CD4-positive, alpha-beta T cell treated with Interleukin-6 at 100 ng/mL for 8 hours (primary cell): ENCODE measurements around the gene PPEF2.
A peak's percentile ranks its signal among the peaks of the same experiment; 100 is the strongest.

ENCODE experiments used
- DNase-seq: peaks from one replicate; pipeline ENCODE4 v3.0.0-alpha.2; 2020; ENCODE audit warnings: mixed read lengths, low spot score

PPEF2 gene

DNA sequence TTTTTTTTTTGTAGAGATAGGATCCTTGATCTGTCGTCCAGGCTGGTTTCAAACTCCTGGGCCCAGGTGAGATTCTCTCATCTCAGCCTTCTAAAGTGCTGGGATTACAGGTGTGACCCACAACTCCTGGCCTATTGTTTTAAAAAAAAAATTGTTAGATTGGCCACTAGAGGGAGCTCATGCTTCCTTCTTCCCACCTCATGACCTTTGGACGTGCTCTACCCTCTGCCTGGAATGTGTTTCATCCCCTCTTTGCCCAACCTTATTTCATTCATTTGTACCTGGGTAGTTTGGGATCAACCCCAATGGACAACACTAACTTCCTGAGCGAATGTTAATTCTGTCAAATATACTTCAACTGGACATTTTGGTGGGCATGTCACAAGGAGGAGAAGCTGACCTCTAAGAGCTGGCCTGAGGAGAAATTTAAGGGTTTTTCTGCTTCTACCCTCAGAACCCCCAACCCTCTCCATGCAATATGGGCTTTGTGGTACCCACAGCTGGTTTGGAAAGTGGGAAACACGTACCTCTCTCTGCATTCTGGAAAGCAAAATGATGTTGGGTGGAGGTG lies 6.4 kb downstream of the PPEF2 start:
- DNase-seq, result peak; percentile 28

DNA sequence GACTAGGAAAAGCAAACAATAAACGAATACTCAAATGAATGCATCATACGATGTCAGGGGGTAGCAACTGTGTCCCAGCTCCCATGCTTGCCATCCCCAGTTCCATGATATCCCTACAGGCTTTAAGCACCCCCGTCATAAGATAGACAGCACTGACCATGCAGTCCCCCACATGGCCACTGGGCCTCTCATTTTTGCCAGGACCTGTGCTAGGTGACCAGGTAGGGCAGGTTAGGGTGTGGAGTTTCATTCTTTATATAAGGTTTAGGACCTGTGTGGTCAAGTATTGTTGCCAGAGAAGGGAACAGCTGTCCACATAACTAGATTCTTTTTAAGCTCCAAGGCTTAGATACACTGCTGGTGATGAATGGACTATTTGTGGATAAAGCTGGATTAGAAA lies 9.7 kb downstream of the PPEF2 start:
- DNase-seq, result no peak

GRCh38 chr4:75891611-75892010 lies 10.6 kb downstream of the PPEF2 start:
- DNase-seq, result no peak

DNA sequence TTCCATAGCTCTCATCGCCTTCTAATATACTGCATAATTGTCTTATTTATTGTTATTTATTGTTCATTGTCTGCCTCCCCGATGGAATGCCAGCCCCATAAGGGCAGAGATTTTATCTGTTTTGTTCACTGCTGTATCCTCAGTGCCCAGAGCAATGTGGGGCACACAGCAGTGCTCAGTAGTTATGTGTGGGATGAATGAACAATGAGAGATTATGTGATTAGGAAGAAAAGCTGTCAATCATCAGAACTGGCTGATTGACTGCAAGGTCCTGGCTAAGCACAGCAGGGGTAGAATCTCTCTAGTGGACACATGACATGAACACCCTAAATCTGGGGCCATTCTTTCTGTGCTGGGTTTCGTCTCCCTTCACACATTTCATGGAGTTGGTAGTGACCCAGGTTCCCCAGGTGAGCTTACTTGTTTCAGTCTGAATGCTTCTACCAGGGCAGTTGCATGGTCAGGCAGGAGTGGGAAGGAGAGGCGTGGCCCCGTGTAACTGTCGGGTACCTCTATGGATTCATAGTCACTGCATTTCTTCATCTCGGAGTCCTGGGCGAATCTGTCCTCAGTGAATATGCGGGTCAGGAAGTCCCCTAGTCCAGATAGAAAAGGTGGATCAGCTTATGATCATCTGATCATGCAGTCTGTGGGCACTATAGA lies 12.6 kb downstream of the PPEF2 start:
- DNase-seq, result no peak

DNA sequence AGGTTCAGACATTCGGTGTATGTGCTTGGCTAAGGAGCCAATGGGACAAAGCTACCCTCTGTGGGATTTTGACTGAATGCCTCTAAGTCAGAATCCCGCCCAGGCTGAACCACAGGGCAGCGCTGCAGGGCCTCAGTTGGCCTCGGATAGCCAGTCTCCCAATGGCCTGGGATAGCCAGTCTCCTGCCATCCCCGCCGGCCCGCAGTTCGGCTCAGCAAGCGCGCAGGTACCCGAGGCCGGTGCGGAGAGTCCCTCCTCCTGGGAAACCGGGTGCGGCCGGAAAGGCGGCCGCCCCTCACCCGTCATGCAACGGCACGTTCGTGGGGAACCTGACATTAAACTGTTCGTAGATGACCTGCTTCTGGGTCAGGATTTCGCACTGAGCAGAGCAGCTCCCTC lies 16.1 kb downstream of the PPEF2 start:
- DNase-seq, result no peak

DNA sequence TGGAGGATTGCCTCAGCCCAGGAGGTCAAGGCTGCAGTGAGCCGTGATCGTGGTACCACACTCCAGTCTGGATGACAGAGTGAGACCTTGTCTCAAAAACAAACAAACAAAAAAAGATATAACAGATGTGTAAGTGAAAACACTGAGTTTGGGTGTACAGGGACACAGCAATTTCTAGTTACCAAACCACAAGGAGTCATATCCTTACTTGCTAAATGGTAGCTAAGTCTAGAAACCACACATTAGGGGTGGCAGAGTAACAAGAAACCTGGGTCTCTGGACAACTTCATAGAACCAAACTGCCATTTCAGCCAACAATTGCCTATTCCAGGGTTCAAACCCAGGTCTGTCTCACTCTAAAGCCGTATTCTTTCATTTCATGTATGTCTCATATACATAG lies 20.8 kb downstream of the PPEF2 start:
- no peak for DNase-seq

DNA sequence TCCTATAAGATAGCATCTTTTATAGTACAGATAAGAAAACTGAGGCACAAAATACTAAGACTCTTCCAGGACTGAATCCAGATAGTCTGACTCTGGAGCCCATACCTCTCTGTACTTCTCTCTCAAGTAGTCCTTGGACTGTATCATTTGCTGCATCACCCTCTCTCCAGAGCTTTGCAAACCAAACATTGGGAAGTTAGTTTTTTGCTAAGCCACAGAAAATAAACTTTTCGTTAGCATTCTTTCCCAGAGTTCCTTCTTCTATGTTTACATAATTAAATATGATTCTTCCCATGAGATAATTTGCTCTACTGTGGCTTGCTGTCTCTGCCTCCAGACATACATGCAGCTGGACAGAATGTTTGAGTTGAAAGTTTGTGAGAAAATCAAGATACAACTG lies 22.0 kb downstream of the PPEF2 start:
- DNase-seq, result no peak

- no peak for DNase-seq
Observed at GRCh38 chr4:75878246-75878756, 24.0 kb downstream of the PPEF2 start.

DNA sequence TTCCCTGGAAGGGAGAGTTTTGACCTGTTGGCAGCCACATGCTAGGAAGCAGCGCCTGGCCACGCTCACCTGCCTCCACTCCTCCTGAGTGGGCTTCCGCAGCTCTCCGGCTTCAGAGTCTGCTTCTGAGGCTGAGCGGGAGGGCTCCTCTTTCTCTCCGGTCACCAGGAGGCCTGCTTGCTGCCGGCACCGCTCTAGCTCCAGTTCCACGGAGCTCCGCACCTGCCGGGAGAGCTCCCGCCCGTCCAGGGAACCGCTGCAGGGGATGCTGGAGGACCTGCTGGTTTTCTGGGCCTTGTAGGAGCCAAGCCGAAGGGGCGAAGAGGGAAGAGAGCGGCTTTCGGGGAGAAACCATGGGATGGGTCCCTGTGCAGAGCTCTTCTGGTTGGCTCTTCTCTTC lies 26.0 kb downstream of the PPEF2 start:
- DNase-seq, result no peak

- DNase-seq, result no peak
Observed at GRCh38 chr4:75869100-75869499, 33.2 kb downstream of the PPEF2 start.

DNA sequence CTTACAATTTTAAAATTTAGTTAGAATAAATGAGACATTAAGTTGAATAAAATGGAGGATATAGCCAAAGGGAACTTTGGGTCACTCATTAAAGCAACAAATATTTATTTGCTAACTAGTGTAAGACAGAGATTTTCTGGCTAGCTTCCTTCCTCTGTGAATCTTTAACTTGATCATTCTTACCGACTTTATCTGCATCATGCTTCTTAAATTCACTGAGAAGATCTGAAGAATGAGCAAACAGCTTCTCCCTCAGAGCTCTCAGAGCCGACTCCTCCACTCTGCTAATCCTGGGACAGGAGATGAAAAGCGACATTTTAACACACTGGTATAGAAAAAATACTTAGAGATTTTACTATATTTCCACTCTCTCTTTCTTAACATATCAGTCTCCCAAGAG lies 35.1 kb downstream of the PPEF2 start:
- no peak for DNase-seq

GRCh38 chr4:75860606-75861005 lies 41.6 kb downstream of the PPEF2 start:
- DNase-seq, result no peak

GRCh38 chr4:75858721-75859120 lies 43.5 kb downstream of the PPEF2 start:
- DNase-seq, result no peak

GRCh38 chr4:75849461-75849860 lies 52.8 kb downstream of the PPEF2 start:
- DNase-seq, result no peak

- no peak for DNase-seq
Observed at GRCh38 chr4:75848891-75849290, 53.4 kb downstream of the PPEF2 start.

GRCh38 chr4:75848171-75848760 lies 54.0 kb downstream of the PPEF2 start:
- DNase-seq, result peak; percentile 38

- DNase-seq, result no peak
Observed at GRCh38 chr4:75845992-75846391, 56.3 kb downstream of the PPEF2 start.

DNA sequence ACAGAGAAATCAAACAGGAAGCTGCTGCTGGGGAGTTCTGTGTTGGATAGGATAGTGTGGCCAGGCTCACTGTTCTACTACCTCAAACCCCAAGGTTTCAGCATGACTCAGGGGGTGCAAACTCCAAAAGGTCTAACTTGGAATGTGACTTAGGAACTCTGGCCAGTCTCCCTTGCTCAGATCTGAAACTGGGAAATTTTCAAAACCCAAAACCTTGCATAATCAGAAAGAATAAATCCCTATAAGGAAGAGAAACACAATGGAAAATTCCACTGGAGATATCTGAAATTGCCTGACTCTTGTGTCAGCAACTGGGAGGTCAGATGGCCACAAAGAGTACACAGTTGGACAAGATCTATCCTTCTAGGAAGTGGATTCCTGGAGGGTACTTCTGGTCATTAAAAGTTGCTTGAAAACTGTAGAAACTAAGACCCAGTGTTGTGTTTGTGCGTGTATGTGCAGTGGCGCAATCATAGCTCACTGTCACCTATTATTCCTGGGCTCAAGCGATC lies 58.0 kb downstream of the PPEF2 start:
- no peak for DNase-seq

DNA sequence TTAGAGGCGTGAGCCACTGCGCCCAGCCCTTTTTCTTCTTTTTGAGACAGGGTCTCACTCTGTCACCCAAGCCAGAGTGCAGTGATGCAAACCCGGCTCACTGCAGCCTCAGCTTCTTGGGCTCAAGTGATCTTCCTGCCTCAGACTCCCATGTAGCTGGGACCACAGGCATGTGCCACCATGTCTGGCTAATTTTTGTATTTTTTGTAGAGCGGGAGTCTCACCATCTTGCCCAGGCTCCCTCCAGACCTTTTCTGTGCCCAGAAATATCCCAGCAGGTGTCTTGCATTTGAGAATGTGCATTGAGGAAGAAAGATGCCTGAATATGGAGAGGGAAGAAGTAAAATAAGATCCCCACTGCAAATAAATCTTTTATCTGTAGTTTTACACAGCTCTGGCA lies 58.7 kb downstream of the PPEF2 start:
- no peak for DNase-seq

GRCh38 chr4:75841641-75842520 lies 60.4 kb downstream of the PPEF2 start:
- DNase-seq, result no peak

- no peak for DNase-seq
Observed at GRCh38 chr4:75834772-75835154, 67.5 kb downstream of the PPEF2 start.

DNA sequence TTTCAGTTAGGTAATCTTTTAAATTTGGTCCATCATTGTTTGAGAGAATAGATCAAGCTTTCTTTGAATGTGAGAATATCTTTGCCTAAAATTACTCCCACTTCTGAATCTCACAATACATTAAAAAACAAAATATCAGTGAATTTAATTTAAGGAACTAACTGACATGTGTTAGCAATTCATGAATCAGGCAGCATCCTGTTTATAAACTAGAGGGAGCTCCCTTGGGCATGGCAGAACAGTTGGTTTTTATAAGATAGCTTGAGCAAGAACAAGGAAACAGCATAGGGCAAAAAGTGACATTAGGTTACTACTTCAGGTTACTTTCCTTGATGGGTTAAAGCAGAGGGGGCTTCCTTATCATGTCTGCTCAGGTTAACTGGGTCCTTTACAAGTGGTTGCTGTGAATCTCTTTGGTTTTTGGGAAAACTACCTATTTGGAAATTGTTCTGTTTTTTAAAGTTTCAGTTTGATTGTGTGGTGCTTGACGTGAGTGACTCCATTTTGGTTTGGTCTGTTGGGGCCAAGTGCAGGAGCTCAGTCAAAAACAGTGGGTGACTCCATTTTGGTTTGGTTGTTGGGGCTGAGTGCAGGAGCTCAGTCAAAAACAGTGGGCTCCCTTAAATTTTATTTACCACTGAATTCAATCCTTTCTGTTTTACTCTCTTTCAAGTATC lies 68.0 kb downstream of the PPEF2 start:
- DNase-seq, result no peak
